NB4 (cell line): Measurements from ENCODE around the gene HNRNPU.

ENCODE experiments used
- MYC ChIP-seq: IDR thresholded peaks from 2 replicates; pipeline ENCODE4 v1.6.1; 2011; ENCODE audit warnings: low read depth, low read length
- POLR2A ChIP-seq: IDR thresholded peaks from 2 replicates; pipeline ENCODE4 v1.6.1; 2011; ENCODE audit warnings: mild to moderate bottlenecking; ENCODE audit not compliant: insufficient read length; ENCODE audit errors: extremely low read depth
- TF ChIP-seq, protein P1 (sequence below): IDR thresholded peaks from one replicate; pipeline ENCODE4 v1.5.1; 2012; ENCODE audit warnings: low read depth, low read length
- TF ChIP-seq, protein P2 (sequence below): IDR thresholded peaks from 2 replicates; pipeline ENCODE4 v1.6.1; 2011; ENCODE audit warnings: low read depth, low read length

GRCh38 chr1:244807138-244807537 lies 57.2 kb downstream of the HNRNPU start:
- TF ChIP-seq, protein P1, sequence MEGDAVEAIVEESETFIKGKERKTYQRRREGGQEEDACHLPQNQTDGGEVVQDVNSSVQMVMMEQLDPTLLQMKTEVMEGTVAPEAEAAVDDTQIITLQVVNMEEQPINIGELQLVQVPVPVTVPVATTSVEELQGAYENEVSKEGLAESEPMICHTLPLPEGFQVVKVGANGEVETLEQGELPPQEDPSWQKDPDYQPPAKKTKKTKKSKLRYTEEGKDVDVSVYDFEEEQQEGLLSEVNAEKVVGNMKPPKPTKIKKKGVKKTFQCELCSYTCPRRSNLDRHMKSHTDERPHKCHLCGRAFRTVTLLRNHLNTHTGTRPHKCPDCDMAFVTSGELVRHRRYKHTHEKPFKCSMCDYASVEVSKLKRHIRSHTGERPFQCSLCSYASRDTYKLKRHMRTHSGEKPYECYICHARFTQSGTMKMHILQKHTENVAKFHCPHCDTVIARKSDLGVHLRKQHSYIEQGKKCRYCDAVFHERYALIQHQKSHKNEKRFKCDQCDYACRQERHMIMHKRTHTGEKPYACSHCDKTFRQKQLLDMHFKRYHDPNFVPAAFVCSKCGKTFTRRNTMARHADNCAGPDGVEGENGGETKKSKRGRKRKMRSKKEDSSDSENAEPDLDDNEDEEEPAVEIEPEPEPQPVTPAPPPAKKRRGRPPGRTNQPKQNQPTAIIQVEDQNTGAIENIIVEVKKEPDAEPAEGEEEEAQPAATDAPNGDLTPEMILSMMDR: no peak
- no peak for TF ChIP-seq POLR2A
- TF ChIP-seq, protein P2, sequence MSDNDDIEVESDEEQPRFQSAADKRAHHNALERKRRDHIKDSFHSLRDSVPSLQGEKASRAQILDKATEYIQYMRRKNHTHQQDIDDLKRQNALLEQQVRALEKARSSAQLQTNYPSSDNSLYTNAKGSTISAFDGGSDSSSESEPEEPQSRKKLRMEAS: no peak
- TF ChIP-seq MYC: no peak
